ENCODE data around the gene CREG1.

The CREG1 gene

DNA sequence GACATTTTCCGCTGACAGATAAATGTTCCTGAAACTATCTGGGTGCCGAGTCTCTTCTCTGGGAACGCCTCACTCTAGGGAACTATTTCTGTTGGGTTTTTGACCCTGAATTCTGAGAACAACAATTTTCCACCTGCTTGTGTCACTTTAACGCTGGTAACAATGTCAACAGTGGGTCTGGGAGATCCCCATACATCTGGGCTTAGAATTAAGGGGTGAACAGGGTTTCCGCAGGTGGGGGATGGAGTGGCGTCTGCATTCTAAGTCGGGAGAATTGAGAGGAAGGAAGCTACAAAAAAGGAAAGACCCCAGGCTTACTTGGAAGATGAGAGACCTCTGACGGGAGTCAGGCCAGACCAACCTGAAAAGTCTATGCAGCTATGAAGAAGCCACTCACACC lies 44.0 kb downstream of the CREG1 start:
- DNase-seq (ENCODE audit: low read depth in 2 of 3, low spot score in 2 of 3): no peak

DNA sequence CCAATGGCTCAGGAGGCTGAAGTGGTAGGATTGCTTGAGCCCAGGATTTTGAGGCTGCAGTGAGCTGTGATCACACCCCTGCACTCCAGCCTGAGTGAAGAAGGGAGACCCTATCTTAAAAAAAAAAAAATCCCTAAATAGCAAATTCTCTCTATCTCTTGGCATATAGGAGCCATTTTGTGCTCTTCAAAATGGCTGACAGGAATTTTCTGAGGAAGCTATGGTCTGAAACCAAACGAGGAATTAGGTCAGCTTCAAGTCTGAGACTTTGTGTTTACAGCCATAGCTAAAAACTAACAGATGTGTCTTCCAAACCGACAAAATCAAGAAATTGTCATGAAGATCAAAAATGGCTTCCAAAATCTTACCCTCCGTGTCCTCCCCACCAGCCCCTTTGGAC lies 45.8 kb downstream of the CREG1 start:
- DNase-seq (ENCODE audit: low read depth in 2 of 3, low spot score in 2 of 3): no peak

DNA sequence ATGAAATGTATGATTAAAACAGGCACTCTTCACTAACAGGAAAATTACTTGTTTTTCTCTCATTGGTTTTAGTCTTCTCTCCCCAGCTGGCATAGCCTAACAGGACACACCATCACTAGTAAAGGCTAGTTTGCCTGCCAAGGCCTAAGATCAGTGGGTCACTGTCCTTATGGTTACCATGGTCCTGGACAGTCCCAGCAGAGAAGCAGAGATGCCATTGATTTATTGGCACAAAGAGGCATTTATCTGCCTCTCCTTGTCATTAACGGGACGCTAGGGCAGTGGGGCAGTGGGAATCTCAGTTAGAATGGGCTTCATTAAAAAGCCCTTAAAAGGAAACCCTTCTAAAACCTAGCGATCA lies 49.1 kb downstream of the CREG1 start:
- DNase-seq (ENCODE audit: low read depth in 2 of 3, low spot score in 2 of 3): no peak

DNA sequence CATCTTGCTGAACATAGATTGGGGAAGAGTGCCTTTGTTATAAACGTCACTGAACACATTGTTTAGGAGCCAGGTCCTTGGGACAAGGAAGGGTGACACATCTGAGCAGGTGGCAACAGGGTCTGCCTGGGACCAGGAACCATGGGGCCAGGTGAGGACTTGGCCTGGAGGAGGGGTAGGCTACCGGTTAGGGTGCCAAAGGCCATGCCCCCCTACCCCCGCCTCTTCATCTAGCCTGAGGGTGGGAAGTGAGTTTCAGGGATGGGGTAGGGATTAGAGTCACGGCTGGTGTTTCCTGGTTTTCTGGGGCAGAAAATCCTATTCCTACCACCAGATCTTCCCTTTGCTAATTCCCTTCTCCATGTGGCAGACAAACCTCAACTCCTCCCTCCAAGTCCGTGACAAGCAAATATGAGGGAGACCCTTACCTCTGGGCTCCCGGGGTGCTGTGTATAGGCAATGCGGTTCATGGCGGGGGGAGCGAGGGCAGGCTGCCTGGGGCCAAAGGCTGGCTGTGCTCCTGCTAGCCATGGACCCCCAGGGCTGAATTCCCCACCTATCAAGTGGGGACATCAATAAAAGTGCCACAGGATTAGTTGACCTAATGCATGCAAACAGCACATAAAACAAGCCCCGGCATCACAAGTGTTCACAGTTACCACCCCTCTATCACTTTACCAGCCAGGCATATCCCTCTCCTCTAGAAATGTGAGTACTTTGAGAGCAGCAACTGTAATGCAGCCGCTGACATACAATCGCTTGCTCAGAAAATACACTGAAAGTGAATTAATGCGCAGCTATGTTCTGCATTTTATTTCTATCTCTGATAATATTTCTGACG lies 49.7 kb downstream of the CREG1 start:
- DNase-seq (ENCODE audit: low read depth in 2 of 3, low spot score in 2 of 3): no peak

DNA sequence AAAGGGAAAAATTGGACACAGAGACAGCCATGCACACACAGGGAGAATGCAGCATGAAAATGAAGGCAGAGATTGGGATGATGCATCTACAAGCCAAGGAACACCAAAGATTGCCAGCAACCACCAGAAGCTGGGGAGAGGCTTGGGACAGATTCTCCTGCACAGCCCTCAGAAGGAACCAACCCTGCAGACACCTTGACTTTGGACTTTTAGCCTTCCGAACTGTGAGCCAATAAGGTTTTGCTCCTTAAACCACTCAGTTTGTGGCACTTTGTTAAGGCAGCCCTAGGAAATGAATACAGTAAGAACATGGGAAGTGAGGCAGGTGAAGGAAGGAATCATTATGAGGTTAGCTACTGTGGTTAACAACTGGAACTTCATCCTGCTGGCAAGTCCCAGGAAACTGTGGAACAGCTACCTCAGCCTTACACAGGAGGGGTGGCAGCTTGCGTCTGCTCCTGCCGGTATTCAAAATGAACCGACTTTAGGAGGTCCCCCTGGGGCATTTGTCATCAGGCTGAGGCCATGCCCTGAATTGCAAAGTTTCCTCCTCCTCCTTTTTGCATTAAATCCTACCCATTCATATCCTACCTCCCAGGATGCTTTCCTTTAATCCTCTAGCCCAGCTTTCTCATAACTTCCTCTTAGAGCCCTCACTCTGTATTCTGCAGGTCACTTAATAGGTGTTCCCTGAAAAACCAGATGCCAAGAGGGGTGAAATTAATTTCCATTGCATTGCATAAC lies 50.7 kb downstream of the CREG1 start:
- DNase-seq (ENCODE audit: low read depth in 2 of 3, low spot score in 2 of 3): no peak

DNA sequence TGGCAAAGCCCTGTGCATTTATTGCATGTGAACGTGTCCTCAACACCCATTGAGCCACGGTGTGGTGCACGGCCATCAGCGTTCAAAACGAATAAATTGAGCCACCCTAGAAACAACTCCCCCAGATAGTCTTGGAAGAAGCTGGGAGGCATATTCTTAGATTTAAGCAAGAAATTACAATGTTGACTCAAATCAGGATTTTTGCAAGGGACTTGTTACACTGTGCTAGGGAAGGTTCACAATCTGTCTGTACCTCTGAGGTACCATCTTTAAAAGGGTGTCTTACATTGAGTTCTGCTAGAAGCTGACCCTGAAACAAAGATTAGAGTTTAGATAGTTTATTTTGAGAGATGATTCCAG lies 51.4 kb downstream of the CREG1 start:
- DNase-seq (ENCODE audit: low read depth in 2 of 3, low spot score in 2 of 3): no peak

DNA sequence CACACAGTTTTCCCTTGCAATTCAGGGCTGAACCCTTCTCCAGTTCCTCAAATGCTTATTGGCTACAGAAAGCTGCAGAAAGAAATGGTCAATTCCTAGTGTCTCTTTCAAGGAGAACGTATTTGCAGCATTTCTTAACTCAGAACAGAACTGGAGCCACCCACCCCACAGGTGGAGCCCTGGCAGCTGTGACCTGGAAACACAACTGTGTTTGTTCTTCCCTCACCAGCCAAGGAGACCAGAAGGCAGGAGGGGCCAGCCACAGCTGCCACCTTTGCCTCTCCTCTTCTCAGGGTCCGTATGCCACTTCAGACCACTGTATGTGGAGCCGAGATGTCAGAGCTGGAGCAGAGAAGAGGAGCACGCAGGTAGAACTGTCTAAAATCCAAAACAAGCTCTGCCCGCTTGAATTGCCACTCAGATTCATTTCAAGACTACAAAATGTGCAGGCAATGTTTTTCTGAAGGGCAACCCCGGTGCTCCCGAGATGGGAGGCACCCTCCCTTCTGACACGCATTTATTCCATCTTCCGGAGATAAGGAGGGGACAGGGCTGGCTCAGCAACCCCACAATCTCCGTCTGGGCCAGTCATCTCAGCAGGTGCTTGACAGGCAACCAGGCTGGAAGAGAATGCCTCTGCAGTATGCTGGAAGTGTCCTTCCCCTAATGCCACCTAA lies 51.9 kb downstream of the CREG1 start:
- DNase-seq (ENCODE audit: low read depth in 2 of 3, low spot score in 2 of 3): no peak

DNA sequence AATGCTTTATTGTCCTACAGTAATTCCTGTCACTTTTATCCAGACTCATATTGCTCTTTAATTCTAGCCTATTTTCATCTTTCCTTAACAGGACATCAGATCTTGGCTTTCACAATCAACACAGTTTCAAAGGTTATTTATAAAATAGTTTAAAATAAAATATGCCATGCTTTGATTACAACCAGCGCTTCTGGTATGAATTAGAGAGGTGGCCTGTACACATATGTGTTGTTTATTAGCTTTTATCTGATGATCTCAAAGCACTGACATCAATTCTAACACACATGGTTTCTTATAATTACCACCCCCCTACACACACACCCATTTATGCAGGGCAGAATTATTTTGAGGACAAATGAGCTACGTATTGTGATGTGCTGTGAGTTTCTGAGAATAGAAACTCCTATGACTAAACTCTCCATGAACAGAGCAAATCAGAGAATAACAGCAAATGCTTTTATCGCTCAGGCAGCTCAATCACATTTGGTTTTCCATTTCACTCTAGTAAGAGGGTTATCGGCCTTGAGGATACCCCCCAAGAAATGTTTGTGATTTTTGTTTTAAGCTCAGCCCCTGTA lies 53.2 kb downstream of the CREG1 start:
- no peak for DNase-seq (ENCODE audit: low read depth in 2 of 3, low spot score in 2 of 3)

DNA sequence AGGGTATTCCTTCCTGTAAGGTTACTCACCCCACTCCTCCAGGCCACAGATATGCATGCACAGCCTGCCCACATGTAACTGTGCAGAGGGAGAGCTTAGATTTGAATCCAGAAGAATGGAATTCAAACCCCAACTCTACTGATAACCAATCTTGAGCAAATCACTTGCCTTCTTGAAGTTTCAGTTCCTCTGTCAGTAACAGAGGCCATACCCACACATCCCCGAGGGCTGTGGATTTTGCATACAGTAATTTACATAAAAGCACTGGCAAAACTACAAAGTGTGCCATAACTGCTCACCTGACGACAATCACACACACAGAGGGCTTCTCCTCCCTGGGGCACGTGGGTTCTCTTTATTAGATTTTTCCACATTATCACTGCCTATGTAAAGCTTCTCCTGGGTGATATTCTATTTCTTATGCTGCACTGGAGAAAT lies 53.9 kb downstream of the CREG1 start:
- DNase-seq (ENCODE audit: low read depth in 2 of 3, low spot score in 2 of 3): no peak

DNA sequence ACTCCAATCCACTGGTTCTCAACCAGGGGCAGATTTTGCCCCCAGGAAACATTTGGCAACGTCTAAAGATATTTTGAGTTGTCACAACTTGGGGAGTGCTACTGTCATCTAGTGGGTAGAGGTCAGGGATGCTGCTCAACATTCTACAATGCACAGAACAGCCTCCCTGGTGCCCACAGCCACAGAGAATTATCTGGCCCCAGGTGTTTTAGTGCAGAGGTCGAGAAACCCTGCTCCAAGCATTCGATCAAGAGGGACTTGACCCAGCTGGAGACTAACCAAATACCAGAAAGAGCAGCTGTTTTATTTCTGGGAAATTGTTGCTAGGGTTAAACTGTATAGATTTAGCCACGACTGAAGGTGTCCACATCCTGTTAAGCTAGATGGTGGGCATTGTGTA lies 54.5 kb downstream of the CREG1 start:
- no peak for DNase-seq (ENCODE audit: low read depth in 2 of 3, low spot score in 2 of 3)

DNA sequence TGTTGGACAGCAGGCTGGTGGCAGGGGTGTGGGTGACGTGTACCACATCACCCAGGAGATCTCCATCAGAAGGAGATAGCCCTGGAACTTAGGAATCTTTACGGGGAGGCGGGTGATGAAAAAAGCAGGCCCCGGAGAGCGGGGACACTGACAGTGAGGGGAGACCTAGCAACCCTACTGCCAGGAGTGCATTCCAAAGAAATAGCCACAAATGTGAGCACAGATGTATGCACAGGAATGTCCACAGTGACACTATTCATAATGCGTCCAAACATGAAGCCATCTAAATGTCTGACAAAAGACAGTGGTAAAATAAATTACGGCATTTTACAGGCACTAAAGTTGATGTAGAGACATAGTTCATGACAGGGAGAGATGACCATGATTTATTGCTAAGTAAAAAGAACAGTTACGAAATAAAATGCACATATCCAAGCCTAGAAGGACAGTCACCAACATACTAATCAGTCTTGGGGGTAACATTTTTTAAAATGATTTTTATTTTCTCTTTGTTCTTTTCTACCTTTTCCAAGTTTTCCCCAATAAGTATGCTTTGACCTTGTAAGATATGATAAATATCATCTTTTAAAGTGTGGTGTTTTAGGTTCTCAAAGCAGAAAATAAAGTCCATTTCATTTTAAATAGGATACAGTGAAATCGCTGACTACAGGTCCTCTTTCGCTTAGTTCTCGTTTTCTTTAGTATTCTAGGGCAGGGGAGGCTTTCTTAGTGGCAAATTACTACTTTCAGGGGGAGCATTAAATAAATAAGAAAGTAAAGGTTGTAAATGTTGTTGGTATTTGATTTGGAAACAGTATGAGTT lies 56.6 kb downstream of the CREG1 start:
- DNase-seq (ENCODE audit: low read depth in 2 of 3, low spot score in 2 of 3): no peak

DNA sequence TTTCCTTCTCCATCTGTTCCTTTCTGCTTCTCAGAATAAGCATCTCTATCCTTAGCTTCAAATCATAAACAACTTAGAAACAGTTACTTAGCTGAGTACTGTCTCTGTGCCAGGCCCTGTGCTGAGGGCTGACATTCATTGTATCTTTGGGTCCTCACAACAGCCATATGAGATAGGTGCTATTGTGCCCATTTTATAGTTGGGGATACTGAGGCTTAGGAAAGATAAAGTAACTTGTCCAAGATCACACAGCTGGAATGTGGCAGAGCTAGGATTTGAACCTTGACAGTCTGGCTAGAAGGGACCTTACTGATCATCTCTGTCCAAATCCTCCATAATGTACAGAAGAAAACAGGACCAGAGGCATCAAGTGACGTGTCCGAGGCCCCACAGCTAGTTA lies 60.2 kb downstream of the CREG1 start:
- DNase-seq (ENCODE audit: low read depth in 2 of 3, low spot score in 2 of 3): no peak

DNA sequence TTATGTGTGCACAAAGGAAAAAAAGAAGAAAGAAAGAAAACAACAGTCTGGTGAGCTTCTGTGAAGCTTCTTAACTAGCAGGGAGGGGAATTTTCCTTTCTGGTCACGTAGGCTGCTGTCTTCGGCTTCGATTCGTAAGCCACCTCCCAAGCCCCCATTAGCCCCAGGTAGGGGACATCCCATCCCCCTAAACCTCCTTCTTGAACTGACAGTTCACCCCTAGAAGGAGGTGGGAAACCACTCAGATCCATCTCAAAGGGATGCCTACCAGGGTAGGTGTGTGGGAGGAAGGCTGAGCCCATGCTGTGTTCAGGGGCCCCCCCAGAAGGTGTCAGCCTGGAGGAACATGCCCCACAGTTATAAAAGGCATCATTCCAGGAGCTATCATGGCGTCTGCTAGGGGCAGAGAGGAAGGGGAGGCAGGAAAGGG lies 61.1 kb downstream of the CREG1 start:
- DNase-seq (ENCODE audit: low read depth in 2 of 3, low spot score in 2 of 3): no peak

DNA sequence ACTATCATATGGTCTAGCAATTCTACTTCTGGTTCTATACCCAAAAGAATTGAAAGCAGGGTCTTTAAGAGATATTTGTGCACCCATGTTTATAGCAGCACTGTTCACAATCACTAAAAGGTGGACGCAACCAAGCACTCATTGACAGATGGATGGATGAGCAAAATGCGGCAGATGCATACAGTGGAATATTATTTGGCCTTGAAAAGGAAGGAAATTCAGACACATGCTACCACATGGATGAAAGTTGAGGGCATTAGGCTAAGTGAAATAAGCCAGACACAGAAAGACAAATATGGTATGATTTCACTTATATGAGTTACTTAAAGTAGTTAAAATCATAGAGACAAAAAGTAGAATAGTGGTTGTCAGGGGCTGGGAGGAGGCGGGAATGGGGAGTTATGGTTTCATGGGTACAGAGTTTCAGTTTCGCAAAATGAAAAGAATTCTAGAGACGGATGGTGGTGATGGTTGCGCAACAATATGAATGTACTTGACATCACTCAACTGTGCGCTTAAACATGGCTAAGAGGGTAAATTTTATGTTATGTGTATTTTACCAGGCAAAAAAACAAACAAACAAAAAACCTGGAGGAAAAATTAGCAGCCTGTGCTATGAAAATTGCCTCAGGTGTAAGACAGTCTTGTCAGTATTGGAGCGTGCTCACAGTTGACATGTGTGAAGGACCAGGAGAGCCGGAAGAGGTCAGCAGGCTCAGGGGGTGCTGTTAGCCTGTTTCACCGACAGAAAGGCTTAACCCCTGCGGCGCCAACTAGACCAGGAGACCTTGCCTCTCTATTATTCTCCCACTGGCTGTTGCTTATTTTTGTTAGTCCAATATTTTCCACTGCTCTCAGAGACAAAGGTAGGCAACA lies 61.7 kb downstream of the CREG1 start:
- no peak for DNase-seq (ENCODE audit: low read depth in 2 of 3, low spot score in 2 of 3)
